Keratinocyte (primary cell): ENCODE data around the gene SMARCA4. TPM values are rescaled to one million over a fixed set of nuclear protein-coding genes. Genes with fewer than 3 reads are reported as not detected.

Experiments
- DNase-seq: peaks from one replicate; pipeline ENCODE4 v3.0.0-alpha.2; 2011; ENCODE audit warnings: low read depth, missing footprints, low spot score
- FAIRE-seq: peaks from 2 replicates; lab custom pipeline; 2011; peaks lifted over from hg19 to GRCh38; lab: Jason Lieb, UNC
- H2AFZ ChIP-seq: 2 replicates; pipeline ENCODE4 v1.6.0; 2012; ENCODE audit warnings: low read length, control low read depth, inconsistent platforms; ENCODE audit not compliant: control insufficient read depth
- H3K27ac ChIP-seq: 2 replicates; pipeline ENCODE4 v1.5.1; 2011; ENCODE audit warnings: low read length; ENCODE audit not compliant: control insufficient read depth, insufficient read depth
- H3K27me3 ChIP-seq: 3 replicates; pipeline ENCODE4 v1.6.0; 2011; ENCODE audit warnings: low read length; ENCODE audit not compliant: control insufficient read depth, insufficient read depth; ENCODE audit errors: extremely low read depth
- H3K36me3 ChIP-seq, 2 experiments: 2 replicates in 1 of 2; 3 replicates in 1 of 2; pipeline ENCODE4 v1.5.1; 2011; ENCODE audit warnings: low read length in 2 of 2, mild to moderate bottlenecking in 1 of 2; ENCODE audit not compliant: control insufficient read depth in 2 of 2, insufficient read depth in 2 of 2; ENCODE audit errors: extremely low read depth in 1 of 2
- H3K4me1 ChIP-seq: 3 replicates; pipeline ENCODE4 v1.5.1; 2011; ENCODE audit warnings: low read length; ENCODE audit not compliant: control insufficient read depth, insufficient read depth; ENCODE audit errors: extremely low read depth
- H3K4me2 ChIP-seq: 3 replicates; pipeline ENCODE4 v1.6.0; 2011; ENCODE audit warnings: low read depth, low read length; ENCODE audit not compliant: control insufficient read depth, insufficient read depth; ENCODE audit errors: extremely low read depth
- H3K4me3 ChIP-seq, 3 experiments: fragments of 200-600 bp in 1 of 3; sonication (generic) in 1 of 3; 2 replicates in 2 of 3; 3 replicates in 1 of 3; pipeline ENCODE4 v1.5.1; 2011 to 2016; ENCODE audit warnings: low read length in 3 of 3, mild to moderate bottlenecking in 3 of 3, control low read depth in 2 of 3, inconsistent platforms in 1 of 3, low read depth in 1 of 3, mixed read lengths in 1 of 3, mixed run types in 1 of 3, moderate library complexity in 1 of 3; ENCODE audit not compliant: control insufficient read depth in 2 of 3, insufficient read depth in 2 of 3; ENCODE audit errors: extremely low read depth in 1 of 3
- H3K79me2 ChIP-seq: 2 replicates; pipeline ENCODE4 v1.6.0; 2012; ENCODE audit warnings: low read length; ENCODE audit not compliant: control insufficient read depth, insufficient read depth
- H3K9ac ChIP-seq: 3 replicates; pipeline ENCODE4 v1.6.0; 2011; ENCODE audit warnings: low read length; ENCODE audit not compliant: control insufficient read depth, insufficient read depth; ENCODE audit errors: extremely low read depth
- H3K9me1 ChIP-seq: 3 replicates; pipeline ENCODE4 v1.6.0; 2011; ENCODE audit warnings: low read length; ENCODE audit not compliant: control insufficient read depth, insufficient read depth; ENCODE audit errors: extremely low read depth
- H3K9me3 ChIP-seq: 2 replicates; pipeline ENCODE4 v1.5.1; 2012; ENCODE audit warnings: low read depth, low read length; ENCODE audit not compliant: control insufficient read depth
- H4K20me1 ChIP-seq: 3 replicates; pipeline ENCODE4 v1.6.0; 2011; ENCODE audit warnings: low read length; ENCODE audit not compliant: control insufficient read depth, insufficient read depth; ENCODE audit errors: extremely low read depth
- CTCF ChIP-seq, 3 experiments: IDR thresholded peaks in 1 of 3; conservative IDR thresholded peaks in 1 of 3; optimal IDR thresholded peaks in 1 of 3; 2 replicates in 2 of 3; 3 replicates in 1 of 3; pipeline versions ENCODE3 to v1.5.1; 2011; ENCODE audit warnings: low read length in 3 of 3, mild to moderate bottlenecking in 3 of 3, moderate library complexity in 2 of 3, control low read depth in 1 of 3, inconsistent platforms in 1 of 3; ENCODE audit not compliant: insufficient read depth in 2 of 3; ENCODE audit errors: extremely low read depth in 1 of 3
- EZH2 ChIP-seq: IDR thresholded peaks from one replicate; pipeline ENCODE4 v1.6.1; 2012; ENCODE audit warnings: inconsistent platforms, mild to moderate bottlenecking, low read length, moderate library complexity
- dilution Hi-C: fragments of 300-500 bp; cut with MboI; formaldehyde crosslinking; loops from one replicate; pipeline ENCODE4 v1.7.0; 2020; ENCODE audit warnings: low sequenced_read_pairs; ENCODE audit not compliant: extremely low pct_ligation_motif_present
- polyA plus RNA-seq, 5 experiments: library from polyadenylated mRNA; depleted of rRNA in 3 of 5; stranded (reverse) in 3 of 5; stranded (forward) in 1 of 5; unstranded in 1 of 5; fragments of >200 nt; gene quantifications; 1 replicate in 1 of 5; 2 replicates in 3 of 5; 3 replicates in 1 of 5; pipeline versions ENCODE4 v1.2.1 to v1.2.3, GENCODE V29; 2011 to 2012; ENCODE audit warnings: missing spikeins in 2 of 5, low read depth in 1 of 5, low replicate concordance in 1 of 5

SMARCA4 gene
- polyA plus RNA-seq, 1 donor (not counting 4 experiments of a cell fraction or from before 2014, with no cell fraction given): 33.1 TPM

- Histone ChIP-seq H3K4me1 (peaks cover 12% of the 10 kb centered on the region), H3K9ac (no peak overlapping the region)
Observed at GRCh38 chr19:11050323-11051114, 89.7 kb downstream of the SMARCA4 start.

DNA sequence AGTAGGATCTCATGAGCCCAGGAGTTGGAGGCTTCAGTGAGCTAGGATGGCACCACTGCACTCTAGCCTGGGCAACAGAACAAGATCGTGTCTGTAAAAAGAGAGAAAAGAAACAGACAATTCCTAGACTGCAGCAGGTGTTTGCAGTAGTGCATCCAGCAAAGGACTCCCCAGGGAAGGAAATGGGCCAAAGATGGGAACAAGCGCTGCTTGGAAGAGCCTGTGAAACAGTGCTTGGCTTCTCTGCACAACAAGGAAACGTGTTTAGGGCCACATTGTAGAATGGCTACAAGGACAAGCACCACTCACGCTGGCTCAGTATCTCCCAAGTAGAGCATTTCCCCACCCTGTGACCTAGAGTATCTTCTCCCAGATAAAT is 93.0 kb downstream of the SMARCA4 start:
- H3K27me3 ChIP-seq: no peaks in the 10 kb centered on the region
- H3K9me3 ChIP-seq: no peaks in the 10 kb centered on the region
- no peak overlapping the region for H3K4me2 ChIP-seq
- H3K9ac ChIP-seq: no peak overlapping the region
- H3K27ac ChIP-seq: no peak overlapping the region
- no peak overlapping the region for H3K4me3 ChIP-seq
- H3K9me1 ChIP-seq: no peaks in the 10 kb centered on the region
- peaks cover 7% of the 10 kb centered on the region for H3K4me1 ChIP-seq
- no peak overlapping the region for H2AFZ ChIP-seq
- DNase-seq: no peak
- H4K20me1 ChIP-seq: peaks cover 2% of the 10 kb centered on the region
- no peaks in the 10 kb centered on the region for H3K79me2 ChIP-seq
- TF ChIP-seq CTCF (optimal IDR thresholded peaks at IDR 0.05 in 1 of 3, IDR thresholded peaks at IDR 0.05 in 1 of 3, conservative IDR thresholded peaks at IDR 0.05 in 1 of 3; ENCODE audit: extremely low read depth in 1 of 3, insufficient read depth in 2 of 3, low read length in 3 of 3) (no peak), EZH2 (no peak)
- dilution Hi-C loops: no loop called here
- FAIRE-seq: no peak
- H3K36me3 ChIP-seq: peaks cover 22 to 28% of the 10 kb centered on the region in 2 experiments

More at GRCh38 chr19:11050323-11051114, 89.7 kb downstream of the SMARCA4 start:
- dilution Hi-C loops: no loop called here
- Histone ChIP-seq H3K36me3 (peaks cover 15 to 25% of the 10 kb centered on the region in 2 experiments), H3K9me1 (no peaks in the 10 kb centered on the region), H2AFZ (no peak overlapping the region), H4K20me1 (peaks cover 2% of the 10 kb centered on the region), H3K9me3 (no peaks in the 10 kb centered on the region), H3K4me3 (no peak overlapping the region), H3K79me2 (no peaks in the 10 kb centered on the region), H3K4me2 (no peak overlapping the region), H3K27ac (no peak overlapping the region), H3K27me3 (no peaks in the 10 kb centered on the region)
- DNase-seq (no peak), FAIRE-seq (no peak)
- TF ChIP-seq CTCF (optimal IDR thresholded peaks at IDR 0.05 in 1 of 3, IDR thresholded peaks at IDR 0.05 in 1 of 3, conservative IDR thresholded peaks at IDR 0.05 in 1 of 3; ENCODE audit: extremely low read depth in 1 of 3, insufficient read depth in 2 of 3, low read length in 3 of 3) (no peak), EZH2 (no peak)
